H1 (cell line): ENCODE data around the gene DDX11. TPM values are rescaled to one million over a fixed set of nuclear protein-coding genes. Genes with fewer than 3 reads are reported as not detected.
"Not testable (repeated sequence)": the region's sequence is repeated elsewhere in the genome, so short reads cannot be mapped to it uniquely, and the experiment has no call there.

ENCODE experiments used
- CTCF ChIA-PET: fragments of 300-600 bp; sonication (Branson Sonifier 250); formaldehyde crosslinking; loops from one replicate; lab custom pipeline; 2021; ENCODE audit not compliant: partially characterized antibody; lab: Charles Lee
- POLR2A ChIA-PET: fragments of 300-600 bp; sonication (Branson Sonifier 250); formaldehyde crosslinking; loops from one replicate; lab custom pipeline; 2021; ENCODE audit warnings: inconsistent platforms; ENCODE audit not compliant: partially characterized antibody; lab: Charles Lee
- DNase-seq, 2 experiments: peaks; one replicate each; pipeline versions ENCODE4 v3.0.0 to v3.0.0-alpha.2; 2010 to 2022; ENCODE audit warnings: low spot score in 2 of 2, low read depth in 1 of 2, mixed read lengths in 1 of 2
- FAIRE-seq: peaks from 2 replicates; lab custom pipeline; 2011; peaks lifted over from hg19 to GRCh38; lab: Jason Lieb, UNC
- H2AFZ ChIP-seq: 2 replicates; pipeline ENCODE4 v1.8.1; 2012; ENCODE audit warnings: low read length, inconsistent platforms
- H2AK5ac ChIP-seq: 2 replicates; pipeline ENCODE4 v1.6.1; 2013; ENCODE audit warnings: low read depth, low read length
- H2BK120ac ChIP-seq: replicated peaks from 2 replicates; pipeline ENCODE3; 2013; ENCODE audit warnings: low read depth, low read length, inconsistent platforms
- H2BK12ac ChIP-seq: 2 replicates; pipeline ENCODE4 v1.6.1; 2013; ENCODE audit warnings: low read depth, low read length
- H2BK15ac ChIP-seq: 2 replicates; pipeline ENCODE4 v1.6.1; 2013; ENCODE audit warnings: low read length
- H2BK20ac ChIP-seq: 2 replicates; pipeline ENCODE4 v1.6.1; 2013; ENCODE audit warnings: low read length
- H2BK5ac ChIP-seq: 2 replicates; pipeline ENCODE4 v1.6.1; 2013; ENCODE audit warnings: low read depth, low read length
- H3K14ac ChIP-seq: 2 replicates; pipeline ENCODE4 v1.6.1; 2013; ENCODE audit warnings: inconsistent platforms; ENCODE audit not compliant: insufficient read length
- H3K18ac ChIP-seq: 2 replicates; pipeline ENCODE4 v1.6.1; 2013; ENCODE audit warnings: low read length; ENCODE audit errors: extremely low read depth
- H3K23ac ChIP-seq: 2 replicates; pipeline ENCODE4 v1.6.1; 2013; ENCODE audit warnings: inconsistent platforms; ENCODE audit not compliant: insufficient read length
- H3K23me2 ChIP-seq: 2 replicates; pipeline ENCODE4 v1.6.1; 2013; ENCODE audit warnings: low read depth, low read length
- H3K27ac ChIP-seq: 2 replicates; pipeline ENCODE4 v1.6.1; 2011; ENCODE audit warnings: low read depth, low read length, inconsistent platforms
- H3K27me3 ChIP-seq, 4 experiments: replicated peaks in 1 of 4; 1 replicate in 1 of 4; 2 replicates in 3 of 4; pipeline versions ENCODE4 v1.6.1 to v1.8.1; 2011 to 2013; ENCODE audit warnings: low read length in 3 of 4, mild to moderate bottlenecking in 3 of 4, inconsistent platforms in 2 of 4, mixed read lengths in 2 of 4, moderate library complexity in 1 of 4; ENCODE audit not compliant: control insufficient read depth in 3 of 4, insufficient read depth in 3 of 4; ENCODE audit errors: extremely low read depth in 1 of 4
- H3K36me3 ChIP-seq, 4 experiments: 2 replicates each; pipeline versions ENCODE4 v1.6.1 to v1.8.1; 2011 to 2013; ENCODE audit warnings: mild to moderate bottlenecking in 4 of 4, low read length in 3 of 4, moderate library complexity in 2 of 4, control low read depth in 1 of 4, inconsistent platforms in 1 of 4; ENCODE audit not compliant: insufficient read depth in 4 of 4, control insufficient read depth in 2 of 4
- H3K4ac ChIP-seq: replicated peaks from 2 replicates; pipeline ENCODE3; 2013; ENCODE audit warnings: low read length, low read depth, mixed read lengths, inconsistent platforms; ENCODE audit not compliant: insufficient read length
- H3K4me1 ChIP-seq, 4 experiments: replicated peaks in 1 of 4; 1 replicate in 1 of 4; 2 replicates in 3 of 4; pipeline versions ENCODE4 v1.6.1 to v1.8.1; 2011 to 2013; ENCODE audit warnings: low read length in 3 of 4, inconsistent platforms in 2 of 4, mixed read lengths in 1 of 4; ENCODE audit not compliant: insufficient read depth in 4 of 4, control insufficient read depth in 3 of 4
- H3K4me2 ChIP-seq, 2 experiments: 2 replicates each; pipeline versions ENCODE4 v1.6.1 to v1.8.1; 2011 to 2013; ENCODE audit warnings: low read depth in 2 of 2, low read length in 2 of 2, control low read depth in 1 of 2, inconsistent platforms in 1 of 2, mild to moderate bottlenecking in 1 of 2; ENCODE audit not compliant: insufficient read depth in 1 of 2
- H3K4me3 ChIP-seq, 4 experiments: fragments of 200-600, 300-600 bp in 1 of 4; sonication (generic), shearing (Covaris generic), sonication (Bioruptor Twin) in 1 of 4; 2 replicates each; pipeline versions ENCODE4 v1.5.1 to v1.8.1; 2011 to 2016; ENCODE audit warnings: low read length in 4 of 4, low read depth in 3 of 4, control low read depth in 2 of 4, inconsistent platforms in 2 of 4, mild to moderate bottlenecking in 2 of 4, mixed read lengths in 1 of 4, moderate library complexity in 1 of 4; ENCODE audit not compliant: insufficient read depth in 2 of 4; ENCODE audit errors: extremely low read depth in 1 of 4
- H3K56ac ChIP-seq: replicated peaks from 2 replicates; pipeline ENCODE3; 2013; ENCODE audit warnings: low read depth, mild to moderate bottlenecking, mixed read lengths, low read length, inconsistent platforms; ENCODE audit not compliant: insufficient read length
- H3K79me1 ChIP-seq: 2 replicates; pipeline ENCODE4 v1.6.1; 2013; ENCODE audit warnings: low read depth, low read length, control low read depth
- H3K79me2 ChIP-seq, 2 experiments: 2 replicates each; pipeline versions ENCODE4 v1.6.1 to v1.8.1; 2012 to 2013; ENCODE audit warnings: low read length in 2 of 2, mild to moderate bottlenecking in 2 of 2, inconsistent platforms in 1 of 2; ENCODE audit not compliant: insufficient read depth in 2 of 2, control insufficient read depth in 1 of 2
- H3K9ac ChIP-seq, 4 experiments: replicated peaks in 1 of 4; 1 replicate in 1 of 4; 2 replicates in 3 of 4; pipeline versions ENCODE4 v1.6.1 to v1.8.1; 2011 to 2013; ENCODE audit warnings: low read depth in 3 of 4, low read length in 3 of 4, control low read depth in 2 of 4, mild to moderate bottlenecking in 2 of 4, moderate library complexity in 2 of 4, inconsistent platforms in 1 of 4; ENCODE audit errors: extremely low read depth in 1 of 4
- H3K9me3 ChIP-seq, 2 experiments: 2 replicates each; pipeline versions ENCODE4 v1.6.1 to v1.8.1; 2012 to 2013; ENCODE audit warnings: mild to moderate bottlenecking in 2 of 2, moderate library complexity in 2 of 2, control low read depth in 1 of 2, inconsistent platforms in 1 of 2, low read depth in 1 of 2, low read length in 1 of 2, mixed read lengths in 1 of 2; ENCODE audit not compliant: insufficient read depth in 2 of 2
- H4K20me1 ChIP-seq, 2 experiments: replicated peaks in 1 of 2; 2 replicates each; pipeline versions ENCODE3 to v1.8.1; 2011 to 2013; ENCODE audit warnings: inconsistent platforms in 2 of 2, low read length in 2 of 2, mild to moderate bottlenecking in 1 of 2; ENCODE audit not compliant: insufficient read depth in 2 of 2, control insufficient read depth in 1 of 2
- H4K5ac ChIP-seq: 2 replicates; pipeline ENCODE4 v1.6.1; 2013; ENCODE audit warnings: low read length, low read depth, mixed read lengths, inconsistent platforms; ENCODE audit not compliant: insufficient read length
- H4K8ac ChIP-seq: 2 replicates; pipeline ENCODE4 v1.8.0; 2013; ENCODE audit warnings: mild to moderate bottlenecking, moderate library complexity, low read length, inconsistent platforms; ENCODE audit not compliant: insufficient read depth; ENCODE audit errors: extremely low read depth
- H4K91ac ChIP-seq: replicated peaks from 2 replicates; pipeline ENCODE3; 2013; ENCODE audit warnings: low read length, mixed read lengths, inconsistent platforms; ENCODE audit not compliant: insufficient read length
- WGBS, 2 experiments: shearing (Covaris generic) in 1 of 2; methylation state at CpG; one replicate each; pipeline versions ENCODE4 v1.1.6 to v1.1.7; 2013 to 2015; ENCODE audit warnings: low lambda C conversion rate in 2 of 2, mixed read lengths in 2 of 2, inconsistent platforms in 1 of 2, low coverage in 1 of 2, missing lambda C conversion rate in 1 of 2; ENCODE audit not compliant: insufficient replicate concordance in 2 of 2, insufficient coverage in 1 of 2, insufficient read length in 1 of 2; ENCODE audit errors: extremely low coverage in 1 of 2, missing lambda C conversion rate in 1 of 2; 5-methylcytosine and 5-hydroxymethylcytosine counted together
- polyA plus RNA-seq, 7 experiments: library from polyadenylated mRNA; depleted of rRNA in 3 of 7; stranded (reverse) in 5 of 7; unstranded in 2 of 7; fragments of >200 nt in 5 of 7; fragments of 200-250 nt in 2 of 7; gene quantifications; 1 replicate in 5 of 7; 2 replicates in 1 of 7; 4 replicates in 1 of 7; pipeline versions ENCODE4 v1.2.1 to v1.2.3, GENCODE V29; 2011 to 2013; ENCODE audit warnings: missing spikeins in 2 of 7, mixed read lengths in 2 of 7
- total RNA-seq: library from RNA; stranded (reverse); fragmentation: NEBNext Ultra II Directional; extraction: Animal tissue kit (Norgen Biotek cat#: 25700); gene quantifications from 2 replicates; pipeline ENCODE4 v1.2.1, GENCODE V29; 2021

DDX11 gene
- total and polyA plus RNA-seq, 2 of the 8 experiments (the other 6 are each of a cell fraction or from before 2014, with no cell fraction given): 61.6 to 141 TPM

DNA sequence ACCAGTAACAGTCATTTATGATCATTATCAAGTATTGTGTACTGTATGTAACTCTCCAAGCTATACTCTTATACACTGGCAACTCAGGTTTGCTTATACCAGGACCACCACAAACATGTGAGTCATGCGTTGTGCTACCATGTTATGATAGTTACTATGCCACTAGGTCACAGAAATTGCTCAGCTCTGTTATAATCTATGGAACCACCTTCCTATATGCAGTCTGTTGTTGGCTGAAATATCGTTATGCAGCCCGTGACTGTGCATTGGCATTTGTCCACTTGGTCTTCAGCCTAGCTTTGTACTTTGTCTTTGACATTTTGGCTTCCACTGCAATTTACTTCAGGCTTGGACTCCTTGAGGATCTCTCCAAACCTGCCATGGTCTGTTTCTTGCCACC is 7.5 kb upstream of the DDX11 start:
- H4K91ac ChIP-seq, H3K23me2 ChIP-seq, H2BK15ac ChIP-seq, H3K9ac ChIP-seq, H3K18ac ChIP-seq, POLR2A ChIA-PET, CTCF ChIA-PET, H2BK20ac ChIP-seq, H3K4me2 ChIP-seq, H4K8ac ChIP-seq, H3K56ac ChIP-seq, H3K14ac ChIP-seq, H2AFZ ChIP-seq, H3K79me2 ChIP-seq, H3K27ac ChIP-seq, DNase-seq, H3K4me3 ChIP-seq, H2BK5ac ChIP-seq, H4K5ac ChIP-seq, H3K4ac ChIP-seq, H3K4me1 ChIP-seq, H3K36me3 ChIP-seq, H3K79me1 ChIP-seq, H2BK120ac ChIP-seq, H2BK12ac ChIP-seq, H4K20me1 ChIP-seq, H3K9me3 ChIP-seq, H2AK5ac ChIP-seq, FAIRE-seq, H3K23ac ChIP-seq, H3K27me3 ChIP-seq: not testable (repeated sequence)
- 94% methylated on average over 3 of the region's 3 CpGs; no CpG with 5 or more reads in 1 of the 2 experiments for WGBS, 2 experiments

DNA sequence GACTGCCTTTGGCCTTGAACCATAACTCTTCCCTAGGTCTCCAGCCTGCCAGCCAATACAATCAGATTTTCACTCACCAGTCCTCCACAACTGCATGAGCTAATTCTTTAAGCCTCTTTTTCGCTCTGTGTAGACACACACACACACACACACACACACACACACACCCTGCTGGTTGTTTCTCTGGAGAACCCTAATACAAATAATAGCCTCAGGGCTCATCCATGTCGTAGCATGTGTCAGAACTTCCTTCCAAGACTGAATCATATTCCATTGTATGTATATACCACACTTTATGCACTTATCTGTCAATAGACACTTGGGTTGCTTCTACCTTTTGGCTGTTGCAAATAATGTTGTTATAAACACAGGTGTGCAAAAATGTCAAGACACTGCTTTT is 6.0 kb upstream of the DDX11 start:
- FAIRE-seq, H4K20me1 ChIP-seq, H2BK20ac ChIP-seq, H4K8ac ChIP-seq, H3K36me3 ChIP-seq, DNase-seq, H3K27me3 ChIP-seq, H3K4ac ChIP-seq, H4K5ac ChIP-seq, H2BK15ac ChIP-seq, H3K56ac ChIP-seq, H3K4me1 ChIP-seq, H3K4me3 ChIP-seq, POLR2A ChIA-PET, H2BK5ac ChIP-seq, H3K9me3 ChIP-seq, H3K9ac ChIP-seq, H2AK5ac ChIP-seq, H3K23ac ChIP-seq, H3K23me2 ChIP-seq, H2BK120ac ChIP-seq, H3K79me1 ChIP-seq, H3K27ac ChIP-seq, H3K18ac ChIP-seq, H3K14ac ChIP-seq, H3K4me2 ChIP-seq, H2AFZ ChIP-seq, CTCF ChIA-PET, H2BK12ac ChIP-seq, H3K79me2 ChIP-seq, H4K91ac ChIP-seq: not testable (repeated sequence)
- 89% methylated on average over 2 of the region's 2 CpGs; no CpG with 5 or more reads in 1 of the 2 experiments for WGBS, 2 experiments
